K562 (cell line): ENCODE data around the gene BRINP1.

Experiments
- BDP1 ChIP-seq: IDR thresholded peaks from 3 replicates; pipeline ENCODE4 v1.6.1; 2011; ENCODE audit not compliant: insufficient read length, insufficient read depth
- BRF2 ChIP-seq: IDR thresholded peaks from 3 replicates; pipeline ENCODE4 v1.6.1; 2011; ENCODE audit warnings: borderline replicate concordance, mild to moderate bottlenecking; ENCODE audit not compliant: insufficient read length, insufficient read depth
- EGR1 ChIP-seq: fragments of 450-650 bp; conservative IDR thresholded peaks from 2 replicates; pipeline ENCODE4 v1.6.1; 2017; ENCODE audit warnings: mild to moderate bottlenecking
- HDAC1 ChIP-seq, 2 experiments: fragments of 450-650 bp; IDR thresholded peaks; 2 replicates each; pipeline ENCODE4 v1.6.1; 2016 to 2017; ENCODE audit warnings: inconsistent platforms in 1 of 2, mild to moderate bottlenecking in 1 of 2, moderate library complexity in 1 of 2
- JUND ChIP-seq, 2 experiments: IDR thresholded peaks; 2 replicates in 1 of 2; 3 replicates in 1 of 2; pipeline ENCODE4 v1.6.1; 2011; ENCODE audit warnings: borderline replicate concordance in 2 of 2, low read depth in 2 of 2, low read length in 2 of 2, improper control_type of control experiment in 1 of 2, missing biosample characterization in 1 of 2, missing genetic modification characterization in 1 of 2, missing genetic modification reagents in 1 of 2
- MED1 ChIP-seq: sonication (generic); formaldehyde crosslinking; IDR thresholded peaks from 2 replicates; pipeline ENCODE4 v1.8.1; 2023; ENCODE audit warnings: missing genetic modification reagents, borderline replicate concordance
- SP1 ChIP-seq: sonication (generic); formaldehyde crosslinking; IDR thresholded peaks from 2 replicates; pipeline ENCODE4 v1.8.1; 2022; ENCODE audit warnings: mild to moderate bottlenecking, missing genetic modification reagents
- ZFX ChIP-seq: sonication (generic); formaldehyde crosslinking; IDR thresholded peaks from 2 replicates; pipeline ENCODE4 v1.8.0; 2022; ENCODE audit warnings: mild to moderate bottlenecking, missing genetic modification reagents, moderate library complexity

- TF ChIP-seq ZFX (CRISPR knock-in tag) (no peak), SP1 (CRISPR knock-in tag) (no peak), EGR1 (no peak), HDAC1 (IDR thresholded peaks at IDR 0.05) (no peak), JUND (IDR thresholded peaks at IDR 0.05; ENCODE audit: borderline replicate concordance, low read depth, low read length) (no peak), JUND (tag; IDR thresholded peaks at IDR 0.05; ENCODE audit: borderline replicate concordance, low read depth, low read length) (no peak), MED1 (no peak), BDP1 (no peak), BRF2 (no peak)
Observed at GRCh38 chr9:119180897-119181296, 188.3 kb downstream of the BRINP1 start.
